Right lobe of liver (tissue), 6 donors: ENCODE results near the gene GABRR2. TPM values are rescaled to one million over a fixed set of nuclear protein-coding genes. Genes with fewer than 3 reads are reported as not detected.

Source experiments
- ATAC-seq, 4 donors: fragments of 200-7000 bp; cut with Tn5 transposase; one replicate each; pipeline ENCODE4 v1.9.1; 2020; ENCODE audit warnings: mild to moderate bottlenecking in 4 of 4, moderate library complexity in 4 of 4
- DNase-seq, 3 donors: peaks; one replicate each; pipeline ENCODE4 v3.0.0-alpha.2; 2020
- H3K27ac ChIP-seq, 3 donors: fragments of 200-600 bp; one replicate each; pipeline ENCODE4 v1.8.0; 2022
- H3K27me3 ChIP-seq, 2 donors: fragments of 200-600 bp; one replicate each; pipeline ENCODE4 v1.8.0; 2022
- H3K36me3 ChIP-seq, 4 donors: fragments of 200-600 bp; sonication (generic) in 1 of 4; one replicate each; pipeline versions ENCODE4 v1.5.1 to v1.8.0; 2017 to 2022; ENCODE audit warnings: control low read depth in 1 of 4
- H3K4me1 ChIP-seq, 4 donors: fragments of 200-600 bp; sonication (generic) in 1 of 4; one replicate each; pipeline versions ENCODE4 v1.5.1 to v1.8.0; 2017 to 2022; ENCODE audit warnings: control low read depth in 1 of 4
- H3K4me3 ChIP-seq, 3 donors: fragments of 200-600 bp; one replicate each; pipeline ENCODE4 v1.8.0; 2022
- H3K9me3 ChIP-seq, 4 donors: fragments of 200-600 bp; sonication (generic) in 1 of 4; one replicate each; pipeline versions ENCODE4 v1.5.1 to v1.8.0; 2017 to 2022; ENCODE audit warnings: control low read depth in 1 of 4
- CTCF ChIP-seq, 4 donors: fragments of 200-600 bp in 3 of 4; fragments of 450-650 bp in 1 of 4; IDR thresholded peaks; one replicate each; pipeline versions ENCODE4 v1.5.1 to v1.8.0; 2016 to 2022; ENCODE audit warnings: antibody characterized with exemption in 4 of 4, mild to moderate bottlenecking in 2 of 4
- POLR2A ChIP-seq: fragments of 450-650 bp; IDR thresholded peaks from one replicate; pipeline ENCODE4 v1.6.1; 2017; ENCODE audit warnings: antibody characterized with exemption, mild to moderate bottlenecking
- WGBS: methylation state at CpG from one replicate; pipeline ENCODE4 v1.1.6; 2018; ENCODE audit warnings: low coverage, low lambda C conversion rate; ENCODE audit not compliant: insufficient coverage; ENCODE audit errors: missing lambda C conversion rate; 5-methylcytosine and 5-hydroxymethylcytosine counted together
- intact Hi-C, 2 donors: fragments of 100-400 bp; cut with DNase I; formaldehyde crosslinking; loops; one replicate each; pipeline versions ENCODE4 v1.11.2 to v1.14.1; 2022
- long read RNA-seq: library from polyadenylated mRNA; unstranded; transcript quantifications from one replicate; pipeline ENCODE4 v2.0.0, GENCODE V29; 2019
- total RNA-seq, 6 experiments: library from RNA; depleted of rRNA in 2 of 6; stranded (reverse); fragments of >200 nt in 2 of 6; fragmentation: NEBNext Ultra II Directional in 3 of 6; extraction: Animal tissue kit (Norgen Biotek cat#: 25700) in 3 of 6; gene quantifications; one replicate each; pipeline versions ENCODE4 v1.1.0 to v1.2.4, GENCODE V29; 2016 to 2023
- donor health status: DM: no; HTN: yes; CAD: no.
- donor health status: DM: no; HTN: no; CAD: no.
- donor health status: DM: no; HTN: no; CAD: no.
- donor health status: DM: no; HTN: yes; CAD: no.
- donor health status: DM: no; HTN: yes; CAD: no.

GABRR2 gene
- 1 to 10 TPM in 1 of 6 experiments, under 1 TPM in 5; 0.20 to 1.2 (median 0.56) TPM for total RNA-seq
- long read RNA-seq: 0 reads

DNA sequence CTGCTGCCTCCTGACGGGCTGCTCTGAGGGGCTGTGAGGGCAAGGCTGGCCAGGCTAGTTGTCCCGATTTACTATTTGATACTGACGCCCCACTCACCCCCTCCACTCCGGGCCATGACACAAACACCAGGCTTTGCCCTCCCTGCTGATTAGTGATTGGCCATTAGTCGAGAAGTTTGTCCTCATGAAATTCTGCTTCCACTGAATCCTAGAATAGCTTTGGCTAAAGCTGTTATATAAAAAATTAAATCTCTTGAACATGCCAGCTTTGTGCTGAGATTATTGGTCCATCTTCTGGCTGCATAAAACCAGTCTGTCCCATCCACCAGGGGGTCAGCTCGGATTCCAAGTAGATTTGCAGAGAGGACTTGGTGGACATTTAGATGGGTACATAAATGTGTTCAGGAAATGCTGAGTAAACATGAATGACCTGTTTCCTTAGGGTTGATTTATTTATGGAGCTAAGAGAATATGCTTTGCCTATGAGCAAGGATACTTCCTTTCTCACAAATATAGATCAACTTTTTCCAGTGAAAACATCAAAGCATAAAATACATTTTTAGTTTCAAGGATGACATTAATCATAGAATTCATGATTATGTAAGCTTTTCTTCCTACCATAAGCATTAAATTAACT is at the start of gene GABRR2:
Gene GABRR2, minus strand, starts transcription at position 51 of the 637 bp plus-strand sequence. CDS start 134 bp downstream, outside the sequence.
- no peak for ATAC-seq
- intact Hi-C loops: no loop called here
- no peak within 1 kb of the TSS for H3K27ac ChIP-seq
- H3K27me3 ChIP-seq: no peaks in the 10 kb centered on the region
- no peaks in the 10 kb centered on the region for H3K9me3 ChIP-seq
- no peaks in the 10 kb centered on the region for H3K4me1 ChIP-seq
- H3K4me3 ChIP-seq: no peak within 1 kb of the TSS
- 98% methylated on average over 6 of the region's 6 CpGs for WGBS
- no peak for DNase-seq
- no peaks in the 10 kb centered on the region for H3K36me3 ChIP-seq
- TF ChIP-seq CTCF (IDR thresholded peaks at IDR 0.05) (no peak), POLR2A (no peak)

- intact Hi-C loops: no loop called here
- H3K4me1 ChIP-seq: no peaks in the 10 kb centered on the region
- ATAC-seq: no peak
These were observed 49.5 kb upstream of the GABRR2 start for GRCh38 chr6:89364586-89364985.

DNA sequence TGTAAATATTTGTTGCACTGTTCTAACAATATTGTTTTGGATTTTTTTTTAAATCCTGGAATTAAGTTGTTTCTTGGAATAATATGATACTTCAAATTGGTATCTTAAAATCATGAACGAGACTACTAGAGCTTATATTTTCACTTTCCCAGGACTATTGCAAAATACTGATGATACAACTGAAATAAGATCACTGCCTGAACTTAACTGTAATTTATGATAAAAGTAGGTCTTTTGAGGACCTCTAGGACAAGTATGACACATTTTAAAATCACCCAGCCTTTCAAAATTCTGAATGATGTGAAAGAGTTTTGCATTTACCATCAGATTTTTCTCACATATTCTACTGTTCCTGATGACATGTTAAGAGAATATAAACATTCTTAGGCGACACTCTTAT is 46.1 kb upstream of the GABRR2 start:
- Histone ChIP-seq H3K4me3 (no peak overlapping the region), H3K27me3 (no peaks in the 10 kb centered on the region), H3K27ac (no peak overlapping the region), H3K9me3 (no peaks in the 10 kb centered on the region), H3K4me1 (no peaks in the 10 kb centered on the region), H3K36me3 (no peaks in the 10 kb centered on the region)
- intact Hi-C loops: no loop called here
- TF ChIP-seq CTCF (IDR thresholded peaks at IDR 0.05): no peak
- no peak for TF ChIP-seq POLR2A
- DNase-seq (no peak), ATAC-seq (no peak)
- 80% methylated on average over 2 of the region's 2 CpGs for WGBS

More at GRCh38 chr6:89364586-89364985, 49.5 kb upstream of the GABRR2 start:
- H3K9me3 ChIP-seq: no peaks in the 10 kb centered on the region
- TF ChIP-seq CTCF (IDR thresholded peaks at IDR 0.05): no peak
- TF ChIP-seq POLR2A: no peak
- no peak for DNase-seq
- H3K27me3 ChIP-seq: no peaks in the 10 kb centered on the region
- no peak overlapping the region for H3K27ac ChIP-seq
- no peak overlapping the region for H3K4me3 ChIP-seq
- H3K36me3 ChIP-seq: no peaks in the 10 kb centered on the region

GRCh38 chr6:89360415-89360999 is 45.4 kb upstream of the GABRR2 start:
- H3K27ac ChIP-seq: no peak overlapping the region
- no peaks in the 10 kb centered on the region for H3K4me1 ChIP-seq
- H3K9me3 ChIP-seq: no peaks in the 10 kb centered on the region
- DNase-seq: no peak
- no peaks in the 10 kb centered on the region for H3K27me3 ChIP-seq
- WGBS: 100% methylated on average over 2 of the region's 2 CpGs
- ATAC-seq: no peak
- TF ChIP-seq POLR2A (no peak), CTCF (IDR thresholded peaks at IDR 0.05) (no peak)
- intact Hi-C loops: no loop called here
- H3K36me3 ChIP-seq: no peaks in the 10 kb centered on the region
- no peak overlapping the region for H3K4me3 ChIP-seq
